ENCODE results near the gene LTBR.
"Not testable (repeated sequence)": the region's sequence is repeated elsewhere in the genome, so short reads cannot be mapped to it uniquely, and the experiment has no call there.

The LTBR gene

GRCh38 chr12:6341417-6342139 is 42.4 kb upstream of the LTBR start, which contains the start of gene TNFRSF1A:
TSS of gene TNFRSF1A (minus strand) at chr12:6342076. CDS start at chr12:6341814, 262 bp downstream.
- no peak for TF ChIP-seq CTCF (IDR thresholded peaks at IDR 0.05; ENCODE audit: low read length, missing control alignments)
- H3K4me3 ChIP-seq (replicated peaks; ENCODE audit: low read depth, low read length), result peak within 1 kb of the TSS; percentile 100
- peak; percentile 92 for DNase-seq (ENCODE audit: low read depth)

GRCh38 chr12:6342140-6342889 is 41.6 kb upstream of the LTBR start:
- peak overlapping the region; percentile 100 for H3K4me3 ChIP-seq (replicated peaks; ENCODE audit: low read depth, low read length)
- no peak for TF ChIP-seq CTCF (IDR thresholded peaks at IDR 0.05; ENCODE audit: low read length, missing control alignments)
- no peak for DNase-seq (ENCODE audit: low read depth)

GRCh38 chr12:6343518-6343917 is 40.4 kb upstream of the LTBR start:
- no peak overlapping the region for H3K4me3 ChIP-seq (replicated peaks; ENCODE audit: low read depth, low read length)
- no peak for TF ChIP-seq CTCF (IDR thresholded peaks at IDR 0.05; ENCODE audit: low read length, missing control alignments)
- no peak for DNase-seq (ENCODE audit: low read depth)

- not testable (repeated sequence) for DNase-seq (ENCODE audit: low read depth); H3K4me3 ChIP-seq (replicated peaks; ENCODE audit: low read depth, low read length)
Observed at GRCh38 chr12:6344101-6344660, 39.8 kb upstream of the LTBR start.

- no peak for TF ChIP-seq CTCF (IDR thresholded peaks at IDR 0.05; ENCODE audit: low read length, missing control alignments)
- H3K4me3 ChIP-seq (replicated peaks; ENCODE audit: low read depth, low read length), result no peak overlapping the region
- peak; percentile 97 for DNase-seq (ENCODE audit: low read depth)
Observed at GRCh38 chr12:6345319-6346091, 38.5 kb upstream of the LTBR start.

GRCh38 chr12:6346235-6346832 is 37.6 kb upstream of the LTBR start:
- TF ChIP-seq CTCF (IDR thresholded peaks at IDR 0.05; ENCODE audit: low read length, missing control alignments), result no peak
- no peak for DNase-seq (ENCODE audit: low read depth)
- no peak overlapping the region for H3K4me3 ChIP-seq (replicated peaks; ENCODE audit: low read depth, low read length)

All from fibroblast of pulmonary artery (primary cell).